ENCODE results near the gene RBM22.

Gene RBM22

GRCh38 chr5:150647275-150648251, 53.3 kb downstream of the RBM22 start:
- in situ Hi-C loops (cut with HindIII; ENCODE audit: low pct_unique_long_range_greater_than_20kb, low sequenced_read_pairs) = no loop called here
- no peak for TF ChIP-seq JUND (IDR thresholded peaks at IDR 0.05; ENCODE audit: low read depth)
- no peak for DNase-seq (ENCODE audit: low read depth in 1 of 2, low spot score in 1 of 2)

- in situ Hi-C loops (cut with HindIII; ENCODE audit: low pct_unique_long_range_greater_than_20kb, low sequenced_read_pairs) = no loop called here
- TF ChIP-seq JUND (IDR thresholded peaks at IDR 0.05; ENCODE audit: low read depth) = no peak
- no peak for DNase-seq (ENCODE audit: low read depth in 1 of 2, low spot score in 1 of 2)
Observed at GRCh38 chr5:150645070-150645700, 55.7 kb downstream of the RBM22 start.

- peak in 1 of 2 experiments; percentile 33 for DNase-seq (ENCODE audit: low read depth in 1 of 2, low spot score in 1 of 2)
- in situ Hi-C loops (cut with HindIII; ENCODE audit: low pct_unique_long_range_greater_than_20kb, low sequenced_read_pairs) = no loop called here
- TF ChIP-seq JUND (IDR thresholded peaks at IDR 0.05; ENCODE audit: low read depth) = no peak
Observed at GRCh38 chr5:150644514-150644913, 56.3 kb downstream of the RBM22 start.

- no peak for TF ChIP-seq JUND (IDR thresholded peaks at IDR 0.05; ENCODE audit: low read depth)
- in situ Hi-C loops (cut with HindIII; ENCODE audit: low pct_unique_long_range_greater_than_20kb, low sequenced_read_pairs) = no loop called here
- no peak for DNase-seq (ENCODE audit: low read depth in 1 of 2, low spot score in 1 of 2)
Observed at GRCh38 chr5:150644058-150644457, 56.8 kb downstream of the RBM22 start.

- TF ChIP-seq JUND (IDR thresholded peaks at IDR 0.05; ENCODE audit: low read depth) = no peak
- in situ Hi-C loops (cut with HindIII; ENCODE audit: low pct_unique_long_range_greater_than_20kb, low sequenced_read_pairs) = no loop called here
- peak in 1 of 2 experiments; percentile 49 for DNase-seq (ENCODE audit: low read depth in 1 of 2, low spot score in 1 of 2)
Observed at GRCh38 chr5:150642991-150643710, 57.7 kb downstream of the RBM22 start.

GRCh38 chr5:150642567-150642927, 58.3 kb downstream of the RBM22 start:
- DNase-seq (ENCODE audit: low read depth in 1 of 2, low spot score in 1 of 2) = peak; percentile 62 to 78
- in situ Hi-C loops (cut with HindIII; ENCODE audit: low pct_unique_long_range_greater_than_20kb, low sequenced_read_pairs) = no loop called here
- TF ChIP-seq JUND (IDR thresholded peaks at IDR 0.05; ENCODE audit: low read depth) = no peak; the same call in 1 of the 2 replicates

- no peak for DNase-seq (ENCODE audit: low read depth in 1 of 2, low spot score in 1 of 2)
- in situ Hi-C loops (cut with HindIII; ENCODE audit: low pct_unique_long_range_greater_than_20kb, low sequenced_read_pairs) = no loop called here
- TF ChIP-seq JUND (IDR thresholded peaks at IDR 0.05; ENCODE audit: low read depth) = no peak
Observed at GRCh38 chr5:150641824-150642566, 58.9 kb downstream of the RBM22 start.

GRCh38 chr5:150641006-150641570, 59.8 kb downstream of the RBM22 start:
- no peak for DNase-seq (ENCODE audit: low read depth in 1 of 2, low spot score in 1 of 2)
- no peak for TF ChIP-seq JUND (IDR thresholded peaks at IDR 0.05; ENCODE audit: low read depth)
- in situ Hi-C loops (cut with HindIII; ENCODE audit: low pct_unique_long_range_greater_than_20kb, low sequenced_read_pairs) = no loop called here

Measured in T47D (cell line).